HG02623 (cell line): ENCODE results near the gene KLF6.

Source experiments
- ATAC-seq: cut with Tn5 transposase; IDR thresholded peaks from one replicate; pipeline ENCODE4 v1.9.1; 2021; ENCODE audit warnings: moderate library complexity; ENCODE audit not compliant: unreplicated experiment

The KLF6 gene

GRCh38 chr10:3757638-3758490 is 27.1 kb downstream of the KLF6 start:
- peak; percentile 82 for ATAC-seq

- ATAC-seq, result no peak
These were observed 27.8 kb downstream of the KLF6 start for GRCh38 chr10:3757250-3757637.

- ATAC-seq, result no peak
These were observed 28.7 kb downstream of the KLF6 start for GRCh38 chr10:3756360-3756740.

GRCh38 chr10:3755440-3756359 is 29.3 kb downstream of the KLF6 start:
- no peak for ATAC-seq

- ATAC-seq, result no peak
These were observed 30.1 kb downstream of the KLF6 start for GRCh38 chr10:3754727-3755439.

GRCh38 chr10:3750854-3751253 is 34.2 kb downstream of the KLF6 start:
- ATAC-seq, result no peak

GRCh38 chr10:3750006-3750816 is 34.8 kb downstream of the KLF6 start:
- no peak for ATAC-seq

- no peak for ATAC-seq
These were observed 35.4 kb downstream of the KLF6 start for GRCh38 chr10:3749600-3749999.

- no peak for ATAC-seq
These were observed 36.0 kb downstream of the KLF6 start for GRCh38 chr10:3749011-3749410.

GRCh38 chr10:3748484-3748883 is 36.5 kb downstream of the KLF6 start:
- ATAC-seq, result no peak

- no peak for ATAC-seq
These were observed 37.0 kb downstream of the KLF6 start for GRCh38 chr10:3747984-3748383.

GRCh38 chr10:3747248-3747960 is 37.6 kb downstream of the KLF6 start:
- ATAC-seq, result no peak

- no peak for ATAC-seq
These were observed 38.4 kb downstream of the KLF6 start for GRCh38 chr10:3746634-3747033.

GRCh38 chr10:3745521-3745920 is 39.5 kb downstream of the KLF6 start:
- ATAC-seq, result no peak

- ATAC-seq, result no peak
These were observed 43.1 kb downstream of the KLF6 start for GRCh38 chr10:3741688-3742461.

GRCh38 chr10:3740157-3740871 is 44.7 kb downstream of the KLF6 start:
- no peak for ATAC-seq

GRCh38 chr10:3738855-3739350 is 46.1 kb downstream of the KLF6 start:
- no peak for ATAC-seq

- no peak for ATAC-seq
These were observed 47.1 kb downstream of the KLF6 start for GRCh38 chr10:3737864-3738263.
